Measurements from ENCODE around the gene PLEKHD1.
"Not testable (repeated sequence)": the region's sequence is repeated elsewhere in the genome, so short reads cannot be mapped to it uniquely, and the experiment has no call there.

The PLEKHD1 gene

DNA sequence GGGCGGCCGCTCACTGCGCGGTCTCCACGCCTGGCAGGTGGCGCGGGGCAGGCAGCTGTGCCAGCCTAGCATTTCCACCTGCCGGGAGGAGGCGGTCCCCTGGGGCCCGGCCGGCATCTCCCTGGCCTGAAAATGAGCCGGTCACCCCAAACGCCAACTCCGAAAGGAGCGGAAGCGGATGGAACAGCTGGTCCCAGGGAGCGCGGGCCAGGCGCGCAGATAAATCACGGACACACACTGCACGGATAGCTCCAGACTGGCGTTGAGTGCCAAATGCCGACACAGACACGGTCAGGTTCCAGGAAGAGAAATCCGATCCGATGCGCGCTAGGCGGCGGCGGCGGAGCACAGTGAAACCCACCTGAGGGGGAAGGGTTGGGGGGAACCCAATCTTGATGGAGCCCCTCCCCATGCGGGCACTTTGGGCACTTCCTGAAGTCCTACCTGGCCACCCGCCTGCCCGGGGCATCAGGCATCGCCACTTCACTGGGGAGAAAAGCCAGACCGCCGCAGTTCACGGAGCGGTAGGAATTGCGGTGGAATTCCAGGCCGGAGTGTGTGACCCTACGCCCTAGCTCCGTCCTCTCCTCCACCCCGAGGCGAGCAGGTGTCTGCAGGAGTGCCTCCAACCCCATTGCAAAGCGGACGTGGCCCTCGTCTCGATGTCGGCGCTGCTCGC, 624 bp upstream of the PLEKHD1 start:
- DNase-seq: no peak

DNA sequence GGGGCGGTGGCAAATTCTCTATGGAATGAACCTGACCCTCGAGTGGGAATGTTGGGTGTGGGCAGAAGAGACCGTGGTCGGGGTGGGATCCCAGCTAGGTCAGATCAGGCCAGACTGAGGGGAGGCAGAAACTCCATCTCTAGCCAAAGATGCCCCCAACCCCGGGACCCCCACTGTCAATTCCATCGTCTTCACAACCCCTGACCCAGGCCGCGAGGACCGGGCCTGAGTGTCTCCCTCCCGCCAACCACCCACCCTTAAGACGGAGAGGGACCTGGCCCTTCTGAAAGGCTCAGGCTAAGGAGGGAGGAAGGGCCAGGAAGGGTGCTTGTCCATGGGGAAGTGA, 760 bp downstream of the PLEKHD1 start:
- DNase-seq: no peak

DNA sequence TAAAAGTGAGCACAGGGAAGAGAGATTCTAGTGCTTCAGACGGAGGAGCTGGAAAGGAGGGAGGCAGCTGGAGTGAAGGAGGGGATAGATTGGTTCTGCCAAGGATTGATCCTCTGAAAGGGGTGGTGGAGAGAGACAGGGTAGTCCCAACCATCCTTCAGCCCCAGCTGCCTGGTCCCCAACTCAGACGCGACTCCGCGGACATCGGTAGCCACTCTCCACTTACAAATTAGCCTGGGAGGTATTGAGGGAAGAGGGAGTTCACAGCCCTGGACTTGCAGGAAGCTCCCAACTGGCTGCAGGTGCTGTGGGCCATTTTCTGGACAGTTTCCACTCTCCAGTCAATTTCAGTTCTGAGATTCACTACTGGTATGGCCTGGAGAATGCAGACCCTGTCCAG, 1.2 kb downstream of the PLEKHD1 start:
- no peak for DNase-seq

DNA sequence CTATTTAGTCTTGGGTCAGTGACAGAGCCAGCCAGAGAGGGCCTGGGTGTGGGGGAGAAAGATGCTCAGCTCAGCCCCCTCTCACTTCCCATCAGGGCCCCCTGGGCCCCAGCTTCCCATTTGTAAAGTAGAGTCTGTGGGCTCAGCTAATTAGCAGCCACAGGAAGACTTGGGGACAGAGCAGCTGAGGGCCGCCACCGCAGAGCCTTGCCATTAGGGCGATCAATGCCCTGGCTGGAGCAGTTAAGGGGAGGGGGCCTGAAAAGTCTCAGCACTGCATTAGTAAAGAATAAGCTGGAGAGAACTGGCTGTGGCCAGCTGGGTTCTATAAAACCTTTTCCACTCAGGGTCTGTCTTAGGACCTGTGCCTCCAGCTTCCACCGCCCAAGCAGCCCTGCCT, 2.7 kb downstream of the PLEKHD1 start:
- no peak for DNase-seq

DNA sequence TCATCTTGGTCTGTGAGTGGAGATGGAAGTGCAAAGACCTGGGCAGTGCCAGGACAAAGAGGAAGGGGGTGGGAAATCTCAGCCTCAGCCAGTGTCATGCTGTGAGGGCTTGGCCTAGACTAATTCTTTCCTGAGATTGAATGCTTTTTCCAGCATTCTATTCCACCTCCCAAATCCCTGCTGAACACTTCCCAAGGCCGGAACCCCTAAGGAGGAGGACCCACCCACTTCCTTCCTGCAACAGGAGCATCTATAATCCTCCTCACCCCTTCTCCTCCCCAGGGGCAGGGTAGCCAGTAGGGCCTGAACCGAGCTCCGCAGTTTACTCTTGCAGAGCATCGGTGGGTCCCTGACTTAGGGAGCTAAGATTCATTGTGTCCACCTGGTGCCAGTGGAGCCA, 3.2 kb downstream of the PLEKHD1 start:
- no peak for DNase-seq

DNA sequence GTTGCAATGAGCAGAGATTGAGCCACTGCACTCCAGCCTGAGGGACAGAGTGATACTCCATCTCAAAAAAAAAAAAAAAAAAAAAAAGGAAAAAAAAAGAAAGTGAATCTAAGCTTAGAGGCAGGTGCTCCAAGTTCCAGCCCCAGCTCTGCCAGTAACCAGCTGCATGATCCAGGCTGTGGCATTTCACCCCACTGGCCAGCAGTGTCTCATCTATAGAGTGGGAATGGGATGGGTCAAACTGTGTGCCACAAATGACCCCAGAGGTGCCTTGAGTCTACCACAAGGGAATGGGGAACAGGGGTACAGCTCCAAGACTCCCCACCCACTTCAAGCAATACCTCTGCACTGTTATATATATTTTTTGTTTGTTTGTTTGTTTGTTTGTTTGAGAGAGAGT, 5.0 kb downstream of the PLEKHD1 start:
- no peak for DNase-seq

DNA sequence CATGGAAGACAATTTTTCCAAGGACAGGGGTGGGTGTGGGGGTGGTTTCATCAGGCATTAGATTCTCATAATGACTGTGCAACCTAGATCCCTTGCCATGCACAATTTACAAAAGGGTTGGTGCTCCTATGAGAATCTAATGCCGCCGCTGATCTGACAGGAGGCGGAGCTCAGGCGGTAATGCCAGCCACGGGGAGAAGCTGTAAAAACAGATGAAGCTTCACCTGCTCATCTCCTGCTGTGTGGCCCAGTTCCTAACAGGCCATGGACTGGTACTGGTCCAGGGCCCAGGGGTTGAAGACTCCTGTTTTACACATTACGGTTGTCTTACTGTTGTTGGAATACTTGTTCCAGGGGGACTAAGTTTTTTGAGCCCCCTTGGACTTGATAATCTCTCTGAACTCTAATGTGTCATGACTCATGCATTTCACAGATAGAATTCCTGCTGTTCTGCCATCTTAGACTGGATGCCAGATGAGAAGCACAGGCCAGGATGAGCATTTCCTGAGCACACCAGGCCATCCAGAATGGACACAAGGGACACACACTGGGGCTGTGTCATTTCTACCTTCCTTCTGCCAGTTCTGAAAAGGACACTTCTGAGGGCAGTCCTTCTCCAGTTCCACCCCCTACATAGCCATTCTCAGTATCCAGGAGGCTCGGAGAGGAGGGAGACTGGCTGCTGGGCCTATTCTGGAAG, 5.8 kb downstream of the PLEKHD1 start:
- no peak for DNase-seq

DNA sequence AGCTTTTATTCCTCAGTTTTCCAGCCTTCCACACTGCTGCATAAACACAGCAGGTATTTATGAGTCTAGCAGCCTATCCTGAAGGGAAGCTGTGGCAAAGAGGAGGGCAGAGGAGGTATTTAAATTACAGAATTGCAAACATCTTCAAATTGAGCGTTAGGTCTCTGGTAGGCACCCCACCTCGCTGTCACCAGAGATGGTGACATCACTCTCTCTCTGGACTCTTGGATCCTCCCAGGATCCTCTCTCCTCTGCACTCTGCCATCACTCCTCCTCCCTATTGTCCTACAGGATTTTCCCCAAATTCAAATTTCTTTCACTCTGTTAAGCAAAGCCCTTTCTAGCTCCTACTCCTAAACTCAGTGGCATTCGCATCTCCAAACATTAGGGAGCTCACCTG, 6.7 kb downstream of the PLEKHD1 start:
- DNase-seq: no peak

DNA sequence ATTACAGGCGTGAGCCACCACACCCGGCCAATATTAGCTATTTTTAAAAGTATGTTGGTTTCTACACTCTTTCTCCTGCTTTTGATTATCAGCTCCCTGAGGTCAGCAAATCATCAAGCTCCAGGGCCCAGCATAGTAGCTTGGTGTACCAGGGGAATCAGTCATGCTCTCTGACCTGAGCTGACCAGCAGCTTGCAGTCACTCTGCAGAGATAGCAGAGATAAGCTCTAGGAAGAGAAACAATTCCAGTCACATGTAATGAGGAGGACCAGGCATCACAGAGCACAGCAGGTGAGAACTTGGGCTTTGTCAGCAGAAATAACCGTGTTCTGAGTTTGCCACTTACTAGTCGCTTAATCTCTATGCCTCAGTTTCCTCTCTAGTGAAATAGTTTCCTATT, 8.5 kb downstream of the PLEKHD1 start:
- no peak for DNase-seq

DNA sequence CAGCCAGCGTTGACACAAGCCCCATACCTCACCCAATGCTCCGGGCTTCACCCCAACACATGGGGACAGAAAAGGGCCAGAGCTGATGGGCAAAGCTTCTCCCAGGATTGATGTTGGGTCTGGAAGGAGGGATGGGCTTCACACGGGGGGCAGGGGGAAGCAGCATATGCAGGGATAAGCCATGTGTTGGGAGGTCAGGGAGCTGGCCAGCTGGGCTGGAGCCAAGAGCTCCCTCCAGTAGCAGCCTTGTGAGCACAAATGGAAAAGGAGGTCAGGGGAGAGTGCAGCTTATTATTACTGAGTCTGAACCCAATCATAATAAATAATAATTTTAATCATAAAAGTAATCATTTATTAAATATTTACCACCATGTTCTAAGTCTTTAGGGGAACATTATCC, 9.3 kb downstream of the PLEKHD1 start:
- DNase-seq: no peak

DNA sequence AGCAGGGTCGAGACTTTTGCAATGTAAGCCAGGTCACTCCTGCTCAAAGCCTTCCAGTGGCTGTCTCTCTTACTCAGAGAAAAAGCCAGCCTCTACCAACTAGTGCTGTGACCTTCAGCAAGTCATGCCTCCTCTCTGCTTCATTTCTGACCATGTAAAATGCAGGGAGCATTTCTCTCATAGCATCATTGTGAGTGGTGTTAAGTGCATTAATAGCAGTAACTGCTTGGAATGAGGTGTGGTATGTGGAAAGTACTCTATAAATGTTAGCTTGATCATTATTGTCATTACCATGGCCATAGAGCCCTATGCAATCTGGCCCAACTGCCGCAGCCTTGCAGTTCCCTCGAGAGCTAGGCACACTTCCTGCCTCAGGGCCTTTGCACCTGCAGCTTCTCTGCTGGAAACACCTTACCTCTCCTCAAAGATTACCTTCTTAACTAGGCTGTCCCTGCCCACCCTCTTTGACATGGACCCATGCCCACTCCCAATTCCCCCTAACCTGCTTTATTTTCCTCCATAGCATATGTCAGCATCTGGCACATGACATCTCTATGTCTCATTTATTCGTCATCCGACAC, 10.9 kb downstream of the PLEKHD1 start:
- DNase-seq: no peak

DNA sequence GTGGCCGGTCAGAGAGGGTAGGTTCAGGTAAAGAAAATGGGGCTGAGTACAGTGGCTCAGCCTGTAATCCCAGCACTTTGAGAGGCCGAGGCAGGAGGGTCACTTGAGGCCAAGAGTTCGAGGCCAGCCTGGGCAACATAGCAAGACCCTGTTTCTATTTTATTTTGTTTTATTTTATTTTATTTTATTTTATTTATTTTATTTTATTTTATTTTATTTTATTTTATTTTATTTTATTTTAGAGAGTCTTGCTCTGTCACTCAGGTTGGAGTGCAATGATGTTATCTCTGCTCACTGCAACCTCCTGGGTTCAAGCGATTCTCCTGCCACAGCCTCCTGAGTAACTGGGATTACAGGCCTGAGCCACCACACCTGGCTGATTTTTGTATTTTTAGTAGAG, 13.3 kb downstream of the PLEKHD1 start:
- not testable (repeated sequence) for DNase-seq

DNA sequence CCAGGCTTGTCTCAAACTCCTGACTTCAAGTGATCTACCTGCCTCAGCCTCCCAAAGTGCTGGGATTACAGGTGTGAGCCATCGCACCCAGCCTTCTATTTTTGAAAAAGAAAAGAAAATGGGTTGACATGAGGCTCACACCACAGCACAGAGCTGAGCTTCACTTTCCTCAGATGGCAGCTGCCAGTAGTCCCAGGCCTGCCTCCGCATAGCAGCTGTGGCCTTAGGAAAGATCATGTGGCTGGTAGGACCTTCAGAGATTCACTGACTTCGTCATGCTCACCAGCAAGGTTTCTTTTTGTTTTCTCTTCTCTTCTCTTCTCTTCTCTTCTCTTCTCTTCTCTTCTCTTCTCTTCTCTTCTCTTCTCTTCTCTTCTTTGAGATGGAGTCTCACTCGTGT, 13.8 kb downstream of the PLEKHD1 start:
- not testable (repeated sequence) for DNase-seq

DNA sequence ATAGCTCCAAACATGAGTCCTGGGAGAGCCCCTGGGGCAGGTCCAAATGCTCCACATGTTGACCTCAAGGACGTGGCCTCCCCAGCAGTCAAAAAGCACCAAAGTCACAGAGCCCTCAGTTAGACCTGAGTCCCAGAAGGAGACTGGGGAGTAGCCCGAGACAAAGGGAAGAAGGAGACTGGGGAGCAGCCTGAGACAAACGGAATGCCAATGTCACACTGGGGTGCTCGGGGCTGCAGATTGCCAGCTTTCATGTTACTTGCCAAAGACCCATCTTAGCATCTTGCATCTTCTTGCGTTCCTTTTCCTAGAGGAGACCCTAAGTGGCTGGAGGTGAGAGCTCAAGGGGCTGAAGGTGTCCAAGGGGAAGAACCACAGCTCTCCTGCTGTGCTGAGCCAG, 14.9 kb downstream of the PLEKHD1 start:
- DNase-seq: no peak

DNA sequence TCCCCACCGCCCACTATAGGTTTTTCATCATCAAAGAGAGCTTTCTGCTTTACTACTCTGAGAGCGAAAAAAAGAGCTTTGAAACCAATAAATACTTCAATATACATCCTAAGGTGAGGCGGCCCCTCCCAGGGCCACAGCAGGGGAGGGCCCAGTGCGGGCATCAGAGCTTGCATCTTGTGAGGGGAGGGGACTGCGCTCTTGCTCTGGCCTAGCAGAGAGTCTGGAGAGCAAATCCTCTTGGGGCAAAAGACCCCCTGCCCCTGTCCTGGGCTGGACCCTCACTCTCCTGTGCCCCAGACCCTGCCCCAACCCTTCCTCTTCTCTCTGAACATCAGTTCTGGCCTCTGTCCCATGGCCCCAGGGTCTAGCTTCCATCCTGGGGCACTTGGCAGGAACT, 15.6 kb downstream of the PLEKHD1 start:
- DNase-seq: no peak

DNA sequence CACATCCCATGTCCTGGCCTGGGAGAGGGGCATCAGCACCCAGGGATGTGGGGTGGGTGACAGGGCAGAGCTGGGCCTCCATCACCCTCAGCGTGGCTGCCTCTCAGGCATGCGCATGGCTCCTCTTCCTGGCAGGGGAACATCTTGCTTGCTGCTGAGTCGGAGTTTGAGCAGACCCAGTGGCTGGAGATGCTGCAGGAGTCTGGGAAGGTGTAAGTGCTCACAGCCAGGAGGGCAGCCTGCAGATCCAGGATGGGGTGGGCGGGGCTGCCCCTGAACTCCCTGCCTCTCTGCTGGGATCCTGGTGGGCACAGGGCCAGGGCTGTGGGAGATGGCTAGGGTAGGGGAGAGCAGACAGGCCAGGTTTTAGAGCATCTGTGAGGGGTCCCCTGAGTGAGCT, 16.2 kb downstream of the PLEKHD1 start:
- DNase-seq: no peak

DNA sequence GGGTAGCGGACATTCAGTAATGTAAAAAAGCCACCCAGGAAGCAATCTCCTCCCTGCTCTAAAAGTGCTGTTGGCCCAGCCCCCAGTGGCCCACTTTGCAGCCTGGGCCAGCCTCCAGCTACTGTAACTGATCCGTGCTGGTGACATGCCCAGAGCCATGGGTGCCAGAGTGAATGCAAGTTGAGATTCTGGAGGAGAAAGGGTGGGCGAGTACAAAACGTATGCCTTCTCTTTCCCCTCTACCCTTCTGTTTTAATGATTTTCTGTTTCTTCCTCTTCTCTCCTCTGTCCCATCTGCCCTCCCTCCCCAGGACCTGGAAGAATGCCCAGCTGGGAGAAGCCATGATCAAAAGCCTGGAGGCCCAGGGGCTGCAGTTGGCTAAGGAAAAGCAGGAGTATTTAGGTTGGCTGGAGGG, 16.9 kb downstream of the PLEKHD1 start:
- no peak for DNase-seq

DNA sequence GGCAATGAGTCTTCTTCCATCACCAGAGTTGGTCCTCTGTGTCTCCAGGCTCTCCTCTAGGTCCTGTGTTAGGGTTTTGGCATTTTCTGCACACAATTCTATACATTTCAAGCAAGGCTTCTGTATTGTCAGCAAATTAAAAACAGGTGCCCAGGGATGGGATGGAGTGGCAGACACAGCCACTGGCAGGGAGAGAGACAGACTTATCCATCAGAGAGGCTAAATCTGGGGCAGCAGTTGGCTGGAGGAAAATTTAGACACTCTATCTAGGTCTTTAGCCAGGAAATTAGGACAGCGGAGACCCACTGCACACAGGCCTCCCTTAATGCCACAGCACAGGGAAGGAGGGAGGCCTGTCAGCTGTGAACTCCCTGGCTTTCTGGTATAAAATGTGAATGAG, 20.2 kb downstream of the PLEKHD1 start:
- DNase-seq: no peak

DNA sequence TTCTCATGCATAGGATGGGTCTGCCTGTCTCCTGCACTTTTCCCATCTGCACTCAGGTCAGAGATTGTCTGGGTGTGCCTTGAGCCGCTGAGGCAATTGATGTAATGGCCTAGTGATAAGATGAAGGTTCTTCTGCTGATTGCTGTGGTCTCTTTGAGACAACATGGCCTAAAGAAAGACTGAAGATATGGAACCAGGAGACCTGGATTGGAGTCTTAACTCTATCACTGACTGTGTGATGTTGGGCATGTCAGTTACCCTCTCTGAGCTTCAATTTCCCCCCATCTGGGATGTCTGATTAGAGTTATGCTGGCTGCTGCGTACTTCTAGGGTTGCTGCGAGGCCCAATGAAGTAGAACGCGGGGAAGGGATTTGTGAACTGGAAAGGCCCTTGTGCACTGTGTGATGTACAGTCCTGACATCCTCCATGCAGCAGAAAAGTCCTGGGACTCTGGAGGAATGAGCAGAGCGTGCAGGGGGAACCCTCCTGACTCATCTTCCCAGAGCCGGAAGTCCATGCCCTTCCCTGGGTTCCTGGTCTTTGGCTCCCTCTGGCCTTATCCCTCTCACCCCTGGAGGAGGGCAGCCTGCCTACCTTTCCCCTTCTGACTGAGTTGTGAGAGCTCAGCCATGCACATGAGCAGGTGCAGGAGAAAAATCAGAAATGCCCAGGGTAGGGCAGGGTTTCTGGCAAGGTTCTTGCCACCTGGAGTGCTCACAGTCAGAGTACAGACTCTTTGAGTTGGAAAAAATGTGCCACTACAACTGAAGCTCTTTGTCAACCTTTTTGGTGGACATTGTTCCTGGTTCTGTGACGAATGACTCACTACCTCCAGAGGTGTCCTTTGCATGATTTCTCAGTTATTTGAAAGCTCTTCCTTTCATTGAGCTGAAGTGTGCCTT, 21.1 kb downstream of the PLEKHD1 start:
- no peak for DNase-seq

DNA sequence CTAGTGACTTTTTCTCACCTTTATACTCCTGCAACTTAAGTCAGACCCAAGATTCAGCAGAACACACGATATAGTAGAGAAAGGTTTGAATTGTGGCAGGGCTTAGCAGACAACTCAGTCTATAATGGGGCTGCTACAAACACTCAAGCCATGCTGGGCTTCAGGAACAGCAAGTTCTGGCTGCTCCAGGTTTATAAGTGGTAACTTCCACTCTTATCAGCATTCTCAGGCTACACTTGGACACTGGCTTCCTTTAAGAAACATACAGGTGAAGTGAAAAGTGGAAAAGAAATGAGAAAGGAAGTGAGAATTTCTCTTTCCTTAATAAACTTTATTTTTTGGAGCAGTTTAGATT, 21.7 kb downstream of the PLEKHD1 start:
- no peak for DNase-seq

DNA sequence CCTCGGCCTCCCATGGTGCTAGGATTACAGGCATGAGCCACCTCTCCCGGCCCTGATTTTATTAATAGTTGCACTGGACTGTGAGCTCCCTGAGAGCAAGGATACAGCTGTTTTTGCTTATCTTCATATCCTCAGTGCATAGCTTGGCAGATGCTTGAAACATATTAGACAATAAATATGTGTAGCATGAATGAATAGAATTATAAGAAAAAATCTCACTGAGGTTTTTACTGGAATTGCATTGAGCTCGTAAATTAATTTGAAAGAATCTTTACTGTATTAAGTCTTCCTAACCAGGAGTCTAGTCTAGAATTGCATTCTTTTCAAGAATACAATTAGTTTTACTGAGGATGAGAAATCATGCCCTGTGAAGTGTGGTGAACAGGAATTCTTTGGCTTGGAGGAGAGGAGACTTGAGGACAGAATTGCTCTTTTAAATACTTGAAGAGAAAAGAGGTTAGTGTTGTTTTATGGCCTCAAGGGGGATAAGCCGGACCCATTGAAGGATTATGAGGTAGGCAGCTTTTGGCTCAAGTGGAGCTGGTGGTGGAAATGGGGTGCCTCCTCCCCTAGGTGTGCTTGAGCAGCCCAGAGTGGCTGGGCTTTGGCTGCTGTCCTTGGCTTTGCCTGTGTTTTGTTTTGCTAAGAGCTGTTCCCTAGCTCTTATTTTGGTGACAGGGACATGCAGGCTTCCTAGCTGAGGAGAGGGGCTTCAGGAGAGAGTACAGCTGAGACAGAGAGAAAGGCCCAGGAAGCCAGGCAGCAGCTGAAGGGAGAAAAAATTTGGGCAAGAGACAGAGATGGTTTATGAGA, 34.0 kb downstream of the PLEKHD1 start:
- DNase-seq: no peak

DNA sequence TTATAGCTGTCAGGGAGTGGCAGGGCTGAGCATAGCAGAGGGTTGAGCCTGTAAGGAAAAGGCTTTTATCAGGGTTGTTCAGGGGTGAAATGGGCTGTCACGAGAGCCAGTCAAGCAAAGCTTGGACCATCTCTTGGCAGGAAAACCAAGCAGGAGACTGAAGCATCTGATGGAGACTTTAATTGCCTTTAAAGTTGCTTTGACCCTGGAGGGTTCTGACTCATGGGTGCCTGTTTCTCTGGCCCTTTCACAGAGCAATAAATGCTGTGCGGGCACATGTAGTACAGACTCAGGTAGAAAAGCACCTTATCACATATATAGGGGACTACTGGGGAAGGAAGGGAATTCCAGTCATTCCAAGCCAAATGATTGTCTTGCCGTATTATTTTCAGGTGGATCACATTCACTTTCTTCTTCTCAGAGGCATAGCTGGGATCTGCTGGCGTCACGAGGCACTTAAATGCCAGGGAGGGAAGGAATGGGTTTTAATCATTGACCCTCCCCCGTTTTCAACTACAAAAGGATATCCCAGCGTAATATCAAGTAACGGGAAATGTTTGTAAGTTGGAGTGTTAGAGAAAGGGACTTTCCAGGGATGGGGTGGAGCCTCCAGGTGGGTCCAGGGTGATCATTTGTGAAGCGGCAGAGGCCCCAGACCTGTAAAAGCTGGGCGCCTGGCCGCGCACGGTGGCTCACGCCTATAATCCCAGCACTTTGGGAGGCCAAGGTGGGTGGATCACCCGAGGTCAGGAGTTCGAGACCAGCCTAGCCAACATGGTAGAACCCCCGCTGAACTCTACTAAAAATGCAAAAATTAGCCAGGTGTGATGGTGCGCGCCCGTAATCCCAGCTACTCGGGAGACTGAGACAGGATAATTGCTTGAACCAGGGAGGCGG, 34.9 kb downstream of the PLEKHD1 start:
- DNase-seq: no peak
